ENCODE results near the gene SMC4.

The SMC4 gene

GRCh38 chr3:160417311-160417710 is 17.9 kb downstream of the SMC4 start:
- Histone ChIP-seq H3K27ac (peak overlapping the region; percentile 51), H3K36me3 (ENCODE audit: insufficient read depth, low read length) (peaks cover 99% of the 10 kb centered on the region)
- no peak for TF ChIP-seq EZH2 (IDR thresholded peaks at IDR 0.05)
- TF ChIP-seq FOXP2 (optimal IDR thresholded peaks at IDR 0.05; ENCODE audit: control extremely low read depth, extremely low read length, insufficient read depth) = no peak
- TF ChIP-seq POLR2AphosphoS5 (IDR thresholded peaks at IDR 0.05; ENCODE audit: borderline replicate concordance, low read depth, low read length) = no peak

GRCh38 chr3:160427832-160428424 is 28.5 kb downstream of the SMC4 start:
- Histone ChIP-seq H3K9me3 (ENCODE audit: low read depth, low read length) (no peaks in the 10 kb centered on the region), H3K4me3 (no peak overlapping the region), H3K9ac (ENCODE audit: insufficient read length) (no peak overlapping the region), H3K36me3 (ENCODE audit: insufficient read depth, low read length) (peaks cover 100% of the 10 kb centered on the region), H3K27ac (no peak overlapping the region)
- no peak for DNase-seq (ENCODE audit: low read depth, low spot score)
- TF ChIP-seq EZH2 (IDR thresholded peaks at IDR 0.05) (no peak), POLR2AphosphoS5 (IDR thresholded peaks at IDR 0.05; ENCODE audit: borderline replicate concordance, low read depth, low read length) (no peak), FOXP2 (optimal IDR thresholded peaks at IDR 0.05; ENCODE audit: control extremely low read depth, extremely low read length, insufficient read depth) (no peak)

More at GRCh38 chr3:160417311-160417710, 17.9 kb downstream of the SMC4 start:
- DNase-seq (ENCODE audit: low read depth, low spot score) = no peak
- Histone ChIP-seq H3K9me3 (ENCODE audit: low read depth, low read length) (no peaks in the 10 kb centered on the region), H3K4me3 (no peak overlapping the region), H3K9ac (ENCODE audit: insufficient read length) (no peak overlapping the region)

- Histone ChIP-seq H3K27ac (no peak overlapping the region), H3K9ac (ENCODE audit: insufficient read length) (no peak overlapping the region), H3K36me3 (ENCODE audit: insufficient read depth, low read length) (peaks cover 86% of the 10 kb centered on the region), H3K4me3 (no peak overlapping the region), H3K9me3 (ENCODE audit: low read depth, low read length) (no peaks in the 10 kb centered on the region)
- no peak for DNase-seq (ENCODE audit: low read depth, low spot score)
- no peak for TF ChIP-seq FOXP2 (optimal IDR thresholded peaks at IDR 0.05; ENCODE audit: control extremely low read depth, extremely low read length, insufficient read depth)
Observed at GRCh38 chr3:160434071-160434470, 34.6 kb downstream of the SMC4 start.

GRCh38 chr3:160435095-160435494 is 35.6 kb downstream of the SMC4 start:
- no peak for TF ChIP-seq FOXP2 (optimal IDR thresholded peaks at IDR 0.05; ENCODE audit: control extremely low read depth, extremely low read length, insufficient read depth)
- no peak for TF ChIP-seq POLR2AphosphoS5 (IDR thresholded peaks at IDR 0.05; ENCODE audit: borderline replicate concordance, low read depth, low read length)
- no peak for TF ChIP-seq EZH2 (IDR thresholded peaks at IDR 0.05)
- no peak overlapping the region for H3K4me3 ChIP-seq
- no peak overlapping the region for H3K27ac ChIP-seq
- no peaks in the 10 kb centered on the region for H3K9me3 ChIP-seq (ENCODE audit: low read depth, low read length)
- no peak for DNase-seq (ENCODE audit: low read depth, low spot score)
- peaks cover 79% of the 10 kb centered on the region for H3K36me3 ChIP-seq (ENCODE audit: insufficient read depth, low read length)
- H3K9ac ChIP-seq (ENCODE audit: insufficient read length) = no peak overlapping the region

- no peak for DNase-seq (ENCODE audit: low read depth, low spot score)
- Histone ChIP-seq H3K36me3 (ENCODE audit: insufficient read depth, low read length) (peaks cover 72% of the 10 kb centered on the region), H3K9me3 (ENCODE audit: low read depth, low read length) (no peaks in the 10 kb centered on the region), H3K9ac (ENCODE audit: insufficient read length) (no peak overlapping the region), H3K27ac (no peak overlapping the region), H3K4me3 (no peak overlapping the region)
- no peak for TF ChIP-seq FOXP2 (optimal IDR thresholded peaks at IDR 0.05; ENCODE audit: control extremely low read depth, extremely low read length, insufficient read depth)
- no peak for TF ChIP-seq POLR2AphosphoS5 (IDR thresholded peaks at IDR 0.05; ENCODE audit: borderline replicate concordance, low read depth, low read length)
- no peak for TF ChIP-seq EZH2 (IDR thresholded peaks at IDR 0.05)
Observed at GRCh38 chr3:160435747-160436146, 36.3 kb downstream of the SMC4 start.

- TF ChIP-seq POLR2AphosphoS5 (IDR thresholded peaks at IDR 0.05; ENCODE audit: borderline replicate concordance, low read depth, low read length) (peak; percentile 30; the same call in 1 of the 2 replicates), FOXP2 (optimal IDR thresholded peaks at IDR 0.05; ENCODE audit: control extremely low read depth, extremely low read length, insufficient read depth) (no peak)
- no peak overlapping the region for H3K27ac ChIP-seq
- H3K36me3 ChIP-seq (ENCODE audit: insufficient read depth, low read length) = peaks cover 59% of the 10 kb centered on the region
- H3K9me3 ChIP-seq (ENCODE audit: low read depth, low read length) = no peaks in the 10 kb centered on the region
- no peak for DNase-seq (ENCODE audit: low read depth, low spot score)
- H3K4me3 ChIP-seq = no peak overlapping the region
- no peak overlapping the region for H3K9ac ChIP-seq (ENCODE audit: insufficient read length)
Observed at GRCh38 chr3:160437083-160437455, 37.6 kb downstream of the SMC4 start.

- Histone ChIP-seq H3K9me3 (ENCODE audit: low read depth, low read length) (no peaks in the 10 kb centered on the region), H3K4me3 (no peak overlapping the region; the same call in 1 of the 2 replicates), H3K27ac (peak overlapping the region; percentile 79), H3K36me3 (ENCODE audit: insufficient read depth, low read length) (peaks cover 23% of the 10 kb centered on the region), H3K9ac (ENCODE audit: insufficient read length) (no peak overlapping the region)
- DNase-seq (ENCODE audit: low read depth, low spot score) = no peak
- TF ChIP-seq EZH2 (IDR thresholded peaks at IDR 0.05) = no peak
- TF ChIP-seq FOXP2 (optimal IDR thresholded peaks at IDR 0.05; ENCODE audit: control extremely low read depth, extremely low read length, insufficient read depth) = no peak
- TF ChIP-seq POLR2AphosphoS5 (IDR thresholded peaks at IDR 0.05; ENCODE audit: borderline replicate concordance, low read depth, low read length) = no peak; the same call in 1 of the 2 replicates
Observed at GRCh38 chr3:160440687-160441086, 41.2 kb downstream of the SMC4 start.

GRCh38 chr3:160444411-160444810 is 45.0 kb downstream of the SMC4 start:
- Histone ChIP-seq H3K27ac (no peak overlapping the region), H3K36me3 (ENCODE audit: insufficient read depth, low read length) (no peaks in the 10 kb centered on the region; the same call in 1 of the 2 replicates), H3K9ac (ENCODE audit: insufficient read length) (no peak overlapping the region), H3K4me3 (no peak overlapping the region), H3K9me3 (ENCODE audit: low read depth, low read length) (no peaks in the 10 kb centered on the region)
- no peak for TF ChIP-seq FOXP2 (optimal IDR thresholded peaks at IDR 0.05; ENCODE audit: control extremely low read depth, extremely low read length, insufficient read depth)
- no peak for TF ChIP-seq POLR2AphosphoS5 (IDR thresholded peaks at IDR 0.05; ENCODE audit: borderline replicate concordance, low read depth, low read length)
- TF ChIP-seq EZH2 (IDR thresholded peaks at IDR 0.05) = no peak
- no peak for DNase-seq (ENCODE audit: low read depth, low spot score)

- H3K36me3 ChIP-seq (ENCODE audit: insufficient read depth, low read length) = no peaks in the 10 kb centered on the region
- no peak overlapping the region for H3K9ac ChIP-seq (ENCODE audit: insufficient read length)
- no peak for TF ChIP-seq FOXP2 (optimal IDR thresholded peaks at IDR 0.05; ENCODE audit: control extremely low read depth, extremely low read length, insufficient read depth)
- no peak for TF ChIP-seq POLR2AphosphoS5 (IDR thresholded peaks at IDR 0.05; ENCODE audit: borderline replicate concordance, low read depth, low read length)
- no peak for TF ChIP-seq EZH2 (IDR thresholded peaks at IDR 0.05)
- DNase-seq (ENCODE audit: low read depth, low spot score) = no peak
- no peak overlapping the region for H3K27ac ChIP-seq
- H3K4me3 ChIP-seq = no peak overlapping the region
- H3K9me3 ChIP-seq (ENCODE audit: low read depth, low read length) = no peaks in the 10 kb centered on the region
Observed at GRCh38 chr3:160445854-160446253, 46.4 kb downstream of the SMC4 start.
